ENCODE results near the gene SMC1B.

- TF ChIP-seq POLR2A (IDR thresholded peaks at IDR 0.05; ENCODE audit: low read depth, low read length) (no peak), POLR2AphosphoS5 (IDR thresholded peaks at IDR 0.05; ENCODE audit: low read depth, low read length) (no peak)
Observed at GRCh38 chr22:45336971-45337431, 76.4 kb downstream of the SMC1B start.

Data from GM12892 (cell line).